K562 (cell line): ENCODE data around the gene ANXA9. TPM values are rescaled to one million over a fixed set of nuclear protein-coding genes. Genes with fewer than 3 reads are reported as not detected.

Source experiments
- DNMT1 ChIP-seq: fragments of 450-650 bp; IDR thresholded peaks from 2 replicates; pipeline ENCODE4 v1.6.1; 2016; ENCODE audit warnings: antibody characterized with exemption, mild to moderate bottlenecking
- FOXK2 ChIP-seq, 2 experiments: fragments of 450-650 bp; IDR thresholded peaks in 1 of 2; conservative IDR thresholded peaks in 1 of 2; 2 replicates each; pipeline ENCODE4 v1.6.1; 2016; ENCODE audit warnings: low read depth in 2 of 2, mild to moderate bottlenecking in 1 of 2
- MCM3 ChIP-seq: fragments of 450-650 bp; IDR thresholded peaks from 2 replicates; pipeline ENCODE4 v1.6.1; 2016
- NCOA4 ChIP-seq: fragments of 450-650 bp; IDR thresholded peaks from 2 replicates; pipeline ENCODE4 v1.6.1; 2018; ENCODE audit warnings: mild to moderate bottlenecking; ENCODE audit not compliant: partially characterized antibody
- POLR2B ChIP-seq: fragments of 450-650 bp; IDR thresholded peaks from 2 replicates; pipeline ENCODE4 v1.6.1; 2018; ENCODE audit warnings: low read depth; ENCODE audit not compliant: partially characterized antibody
- SP1 ChIP-seq: sonication (generic); formaldehyde crosslinking; IDR thresholded peaks from 2 replicates; pipeline ENCODE4 v1.8.1; 2022; ENCODE audit warnings: mild to moderate bottlenecking, missing genetic modification reagents
- ZBTB8A ChIP-seq: fragments of 450-650 bp; IDR thresholded peaks from 2 replicates; pipeline ENCODE4 v1.6.1; 2018; ENCODE audit warnings: mild to moderate bottlenecking, moderate library complexity; ENCODE audit not compliant: partially characterized antibody
- ZSCAN29 ChIP-seq: fragments of 450-650 bp; IDR thresholded peaks from 2 replicates; pipeline ENCODE4 v1.6.1; 2017
- polyA plus RNA-seq, 8 experiments: library from polyadenylated mRNA; depleted of rRNA in 4 of 8; stranded (reverse) in 5 of 8; unstranded in 3 of 8; fragments of >200 nt; fragmentation: Nextera tagmentation in 2 of 8; fragmentation: Illumina TruSeq in 1 of 8; extraction: Ambion mirVana in 2 of 8; extraction: Trizol in 1 of 8; gene quantifications; 2 replicates each; pipeline versions ENCODE4 v1.2.1 to v1.2.3, GENCODE V29; 2011 to 2014; ENCODE audit warnings: inconsistent platforms in 1 of 8, missing spikeins in 1 of 8
- total RNA-seq, 7 experiments: library from RNA; depleted of rRNA in 6 of 7; stranded (reverse); fragments of >200 nt in 6 of 7; fragmentation: Illumina TruSeq in 2 of 7; extraction: Trizol in 2 of 7; gene quantifications; 2 replicates each; pipeline versions ENCODE4 v1.2.1 to v1.2.3, GENCODE V29; 2011 to 2021; ENCODE audit warnings: low replicate concordance in 1 of 7
- TF ChIP-seq, protein P1 (sequence below), 2 experiments: fragments of 450-650 bp; formaldehyde crosslinking in 1 of 2; IDR thresholded peaks; 2 replicates each; pipeline versions ENCODE4 v1.4.0 to v1.6.1; 2014 to 2020; ENCODE audit warnings: mild to moderate bottlenecking in 2 of 2, borderline replicate concordance in 1 of 2, low read depth in 1 of 2
- TF ChIP-seq, protein P2 (sequence below): sonication (generic); formaldehyde crosslinking; IDR thresholded peaks from 2 replicates; pipeline ENCODE4 v1.8.1; 2023; ENCODE audit warnings: missing genetic modification reagents, mild to moderate bottlenecking, borderline replicate concordance
- TF ChIP-seq, protein P3 (sequence below): fragments of 450-650 bp; IDR thresholded peaks from 2 replicates; pipeline ENCODE4 v1.6.1; 2016; ENCODE audit warnings: low read depth, mild to moderate bottlenecking, moderate library complexity
- TF ChIP-seq, protein P4 (sequence below): fragments of 450-650 bp; IDR thresholded peaks from 2 replicates; pipeline ENCODE4 v1.6.1; 2017; ENCODE audit warnings: antibody characterized with exemption

The ANXA9 gene
- total and polyA plus RNA-seq, 9 of the 15 experiments (the other 6 are each of a cell fraction or from before 2014, with no cell fraction given): 0.24 to 1.6 (median 0.57) TPM

DNA sequence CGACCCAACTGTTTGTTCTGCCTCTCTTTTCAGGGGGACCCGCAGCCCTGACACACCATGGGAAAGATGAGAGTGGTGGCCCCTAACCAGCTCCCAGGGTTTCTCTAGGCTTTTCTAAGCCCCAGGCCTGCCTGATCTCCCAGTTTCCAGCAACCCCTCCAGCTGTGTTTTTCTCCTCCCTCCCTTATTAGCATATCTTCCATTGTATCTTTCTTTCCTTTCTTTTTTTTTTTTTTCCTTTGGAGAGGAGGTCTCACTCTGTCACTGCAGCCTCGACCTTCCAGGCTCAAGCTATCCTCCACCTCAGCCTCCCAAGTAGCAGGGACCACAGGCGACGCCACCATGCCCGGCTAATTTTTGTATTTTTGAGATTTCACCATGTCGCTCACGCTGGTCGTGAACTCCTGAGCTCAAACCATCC, 5.7 kb upstream of the ANXA9 start (continued):
- TF ChIP-seq, protein P1, sequence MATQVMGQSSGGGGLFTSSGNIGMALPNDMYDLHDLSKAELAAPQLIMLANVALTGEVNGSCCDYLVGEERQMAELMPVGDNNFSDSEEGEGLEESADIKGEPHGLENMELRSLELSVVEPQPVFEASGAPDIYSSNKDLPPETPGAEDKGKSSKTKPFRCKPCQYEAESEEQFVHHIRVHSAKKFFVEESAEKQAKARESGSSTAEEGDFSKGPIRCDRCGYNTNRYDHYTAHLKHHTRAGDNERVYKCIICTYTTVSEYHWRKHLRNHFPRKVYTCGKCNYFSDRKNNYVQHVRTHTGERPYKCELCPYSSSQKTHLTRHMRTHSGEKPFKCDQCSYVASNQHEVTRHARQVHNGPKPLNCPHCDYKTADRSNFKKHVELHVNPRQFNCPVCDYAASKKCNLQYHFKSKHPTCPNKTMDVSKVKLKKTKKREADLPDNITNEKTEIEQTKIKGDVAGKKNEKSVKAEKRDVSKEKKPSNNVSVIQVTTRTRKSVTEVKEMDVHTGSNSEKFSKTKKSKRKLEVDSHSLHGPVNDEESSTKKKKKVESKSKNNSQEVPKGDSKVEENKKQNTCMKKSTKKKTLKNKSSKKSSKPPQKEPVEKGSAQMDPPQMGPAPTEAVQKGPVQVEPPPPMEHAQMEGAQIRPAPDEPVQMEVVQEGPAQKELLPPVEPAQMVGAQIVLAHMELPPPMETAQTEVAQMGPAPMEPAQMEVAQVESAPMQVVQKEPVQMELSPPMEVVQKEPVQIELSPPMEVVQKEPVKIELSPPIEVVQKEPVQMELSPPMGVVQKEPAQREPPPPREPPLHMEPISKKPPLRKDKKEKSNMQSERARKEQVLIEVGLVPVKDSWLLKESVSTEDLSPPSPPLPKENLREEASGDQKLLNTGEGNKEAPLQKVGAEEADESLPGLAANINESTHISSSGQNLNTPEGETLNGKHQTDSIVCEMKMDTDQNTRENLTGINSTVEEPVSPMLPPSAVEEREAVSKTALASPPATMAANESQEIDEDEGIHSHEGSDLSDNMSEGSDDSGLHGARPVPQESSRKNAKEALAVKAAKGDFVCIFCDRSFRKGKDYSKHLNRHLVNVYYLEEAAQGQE (IDR thresholded peaks at IDR 0.05; ENCODE audit: borderline replicate concordance): no peak
- TF ChIP-seq, protein P1 (CRISPR knock-in tag; IDR thresholded peaks at IDR 0.05; ENCODE audit: low read depth): no peak
- TF ChIP-seq, protein P2, sequence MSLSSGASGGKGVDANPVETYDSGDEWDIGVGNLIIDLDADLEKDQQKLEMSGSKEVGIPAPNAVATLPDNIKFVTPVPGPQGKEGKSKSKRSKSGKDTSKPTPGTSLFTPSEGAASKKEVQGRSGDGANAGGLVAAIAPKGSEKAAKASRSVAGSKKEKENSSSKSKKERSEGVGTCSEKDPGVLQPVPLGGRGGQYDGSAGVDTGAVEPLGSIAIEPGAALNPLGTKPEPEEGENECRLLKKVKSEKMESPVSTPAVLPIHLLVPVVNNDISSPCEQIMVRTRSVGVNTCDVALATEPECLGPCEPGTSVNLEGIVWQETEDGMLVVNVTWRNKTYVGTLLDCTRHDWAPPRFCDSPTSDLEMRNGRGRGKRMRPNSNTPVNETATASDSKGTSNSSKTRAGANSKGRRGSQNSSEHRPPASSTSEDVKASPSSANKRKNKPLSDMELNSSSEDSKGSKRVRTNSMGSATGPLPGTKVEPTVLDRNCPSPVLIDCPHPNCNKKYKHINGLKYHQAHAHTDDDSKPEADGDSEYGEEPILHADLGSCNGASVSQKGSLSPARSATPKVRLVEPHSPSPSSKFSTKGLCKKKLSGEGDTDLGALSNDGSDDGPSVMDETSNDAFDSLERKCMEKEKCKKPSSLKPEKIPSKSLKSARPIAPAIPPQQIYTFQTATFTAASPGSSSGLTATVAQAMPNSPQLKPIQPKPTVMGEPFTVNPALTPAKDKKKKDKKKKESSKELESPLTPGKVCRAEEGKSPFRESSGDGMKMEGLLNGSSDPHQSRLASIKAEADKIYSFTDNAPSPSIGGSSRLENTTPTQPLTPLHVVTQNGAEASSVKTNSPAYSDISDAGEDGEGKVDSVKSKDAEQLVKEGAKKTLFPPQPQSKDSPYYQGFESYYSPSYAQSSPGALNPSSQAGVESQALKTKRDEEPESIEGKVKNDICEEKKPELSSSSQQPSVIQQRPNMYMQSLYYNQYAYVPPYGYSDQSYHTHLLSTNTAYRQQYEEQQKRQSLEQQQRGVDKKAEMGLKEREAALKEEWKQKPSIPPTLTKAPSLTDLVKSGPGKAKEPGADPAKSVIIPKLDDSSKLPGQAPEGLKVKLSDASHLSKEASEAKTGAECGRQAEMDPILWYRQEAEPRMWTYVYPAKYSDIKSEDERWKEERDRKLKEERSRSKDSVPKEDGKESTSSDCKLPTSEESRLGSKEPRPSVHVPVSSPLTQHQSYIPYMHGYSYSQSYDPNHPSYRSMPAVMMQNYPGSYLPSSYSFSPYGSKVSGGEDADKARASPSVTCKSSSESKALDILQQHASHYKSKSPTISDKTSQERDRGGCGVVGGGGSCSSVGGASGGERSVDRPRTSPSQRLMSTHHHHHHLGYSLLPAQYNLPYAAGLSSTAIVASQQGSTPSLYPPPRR (CRISPR knock-in tag): 0 out of 2 replicates have a peak, but pooled peaks have one; percentile 36
- TF ChIP-seq ZBTB8A: no peak
- 0 out of 2 replicates have a peak, but pooled peaks have one; percentile 11 for TF ChIP-seq ZSCAN29
- peak in 1 of 2 experiments; percentile 31; a peak in 1 of 4 replicates for TF ChIP-seq FOXK2 (conservative IDR thresholded peaks at IDR 0.05 in 1 of 2, IDR thresholded peaks at IDR 0.05 in 1 of 2; ENCODE audit: low read depth in 2 of 2)
- peak; percentile 5 for TF ChIP-seq POLR2B
- TF ChIP-seq, protein P3, sequence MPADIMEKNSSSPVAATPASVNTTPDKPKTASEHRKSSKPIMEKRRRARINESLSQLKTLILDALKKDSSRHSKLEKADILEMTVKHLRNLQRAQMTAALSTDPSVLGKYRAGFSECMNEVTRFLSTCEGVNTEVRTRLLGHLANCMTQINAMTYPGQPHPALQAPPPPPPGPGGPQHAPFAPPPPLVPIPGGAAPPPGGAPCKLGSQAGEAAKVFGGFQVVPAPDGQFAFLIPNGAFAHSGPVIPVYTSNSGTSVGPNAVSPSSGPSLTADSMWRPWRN: no peak
- TF ChIP-seq, protein P4, sequence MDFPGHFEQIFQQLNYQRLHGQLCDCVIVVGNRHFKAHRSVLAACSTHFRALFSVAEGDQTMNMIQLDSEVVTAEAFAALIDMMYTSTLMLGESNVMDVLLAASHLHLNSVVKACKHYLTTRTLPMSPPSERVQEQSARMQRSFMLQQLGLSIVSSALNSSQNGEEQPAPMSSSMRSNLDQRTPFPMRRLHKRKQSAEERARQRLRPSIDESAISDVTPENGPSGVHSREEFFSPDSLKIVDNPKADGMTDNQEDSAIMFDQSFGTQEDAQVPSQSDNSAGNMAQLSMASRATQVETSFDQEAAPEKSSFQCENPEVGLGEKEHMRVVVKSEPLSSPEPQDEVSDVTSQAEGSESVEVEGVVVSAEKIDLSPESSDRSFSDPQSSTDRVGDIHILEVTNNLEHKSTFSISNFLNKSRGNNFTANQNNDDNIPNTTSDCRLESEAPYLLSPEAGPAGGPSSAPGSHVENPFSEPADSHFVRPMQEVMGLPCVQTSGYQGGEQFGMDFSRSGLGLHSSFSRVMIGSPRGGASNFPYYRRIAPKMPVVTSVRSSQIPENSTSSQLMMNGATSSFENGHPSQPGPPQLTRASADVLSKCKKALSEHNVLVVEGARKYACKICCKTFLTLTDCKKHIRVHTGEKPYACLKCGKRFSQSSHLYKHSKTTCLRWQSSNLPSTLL: 0 out of 2 replicates have a peak, but pooled peaks have one; percentile 6
- 0 out of 2 replicates have a peak, but pooled peaks have one; percentile 60 for TF ChIP-seq DNMT1
- peak; percentile 5 for TF ChIP-seq NCOA4
- TF ChIP-seq SP1 (CRISPR knock-in tag): peak; percentile 5; the same call in 1 of the 2 replicates
- no peak for TF ChIP-seq MCM3
